Upper lobe of right lung (tissue), 1 donor: ENCODE data around the gene CHRNE. TPM values are rescaled to one million over a fixed set of nuclear protein-coding genes. Genes with fewer than 3 reads are reported as not detected.
A peak's percentile ranks its signal among the peaks of the same experiment; 100 is the strongest.

Experiments used
- ATAC-seq: fragments of 200-7000 bp; cut with Tn5 transposase; one replicate; pipeline ENCODE4 v1.9.1; 2020; ENCODE audit warnings: mild to moderate bottlenecking, moderate library complexity
- DNase-seq: peaks from one replicate; pipeline ENCODE4 v3.0.0-alpha.2; 2020
- H3K27ac ChIP-seq: fragments of 200-600 bp; one replicate; pipeline ENCODE4 v1.8.0; 2022
- H3K27me3 ChIP-seq: fragments of 200-600 bp; one replicate; pipeline ENCODE4 v1.8.0; 2022; ENCODE audit warnings: mild to moderate bottlenecking
- H3K36me3 ChIP-seq: fragments of 200-600 bp; one replicate; pipeline ENCODE4 v1.8.0; 2022
- H3K4me1 ChIP-seq: fragments of 200-600 bp; one replicate; pipeline ENCODE4 v1.8.0; 2022
- H3K4me3 ChIP-seq: fragments of 200-600 bp; one replicate; pipeline ENCODE4 v1.8.0; 2022; ENCODE audit warnings: mild to moderate bottlenecking
- H3K9me3 ChIP-seq: fragments of 200-600 bp; one replicate; pipeline ENCODE4 v1.8.0; 2022
- intact Hi-C: fragments of 100-400 bp; cut with DNase I; formaldehyde crosslinking; loops from one replicate; pipeline ENCODE4 v1.11.0; 2022
- total RNA-seq: library from RNA; stranded (reverse); fragmentation: NEBNext Ultra II Directional; extraction: Animal tissue kit (Norgen Biotek cat#: 25700); gene quantifications from one replicate; pipeline ENCODE4 v1.2.1, GENCODE V29; 2021
- TF ChIP-seq, protein P1 (sequence below): fragments of 200-600 bp; IDR thresholded peaks from one replicate; pipeline ENCODE4 v1.8.0; 2022; ENCODE audit warnings: antibody characterized with exemption
- donor health status: DM: no; HTN: yes; CAD: no; lungs with severe emphysema.

CHRNE gene
- total RNA-seq, 1 donor from 2014 or later = 0.98 TPM

DNA sequence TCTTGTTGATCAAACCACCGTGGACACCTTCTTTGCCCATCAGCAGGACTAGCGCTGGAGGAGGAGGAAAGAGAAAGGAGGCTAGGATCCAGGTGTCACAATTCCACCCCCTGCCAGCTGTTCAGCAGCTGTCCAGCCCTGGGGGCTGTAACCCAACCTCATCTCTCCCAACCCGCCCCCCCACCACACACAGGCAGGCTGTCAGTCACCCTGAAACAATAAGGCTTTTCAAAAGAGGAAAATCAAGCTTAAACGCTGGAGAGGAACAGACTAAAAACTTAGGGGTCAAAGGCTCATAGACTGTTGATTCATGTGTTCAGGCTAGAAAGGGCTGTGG, 43.0 kb upstream of the CHRNE start:
- TF ChIP-seq, protein P1, sequence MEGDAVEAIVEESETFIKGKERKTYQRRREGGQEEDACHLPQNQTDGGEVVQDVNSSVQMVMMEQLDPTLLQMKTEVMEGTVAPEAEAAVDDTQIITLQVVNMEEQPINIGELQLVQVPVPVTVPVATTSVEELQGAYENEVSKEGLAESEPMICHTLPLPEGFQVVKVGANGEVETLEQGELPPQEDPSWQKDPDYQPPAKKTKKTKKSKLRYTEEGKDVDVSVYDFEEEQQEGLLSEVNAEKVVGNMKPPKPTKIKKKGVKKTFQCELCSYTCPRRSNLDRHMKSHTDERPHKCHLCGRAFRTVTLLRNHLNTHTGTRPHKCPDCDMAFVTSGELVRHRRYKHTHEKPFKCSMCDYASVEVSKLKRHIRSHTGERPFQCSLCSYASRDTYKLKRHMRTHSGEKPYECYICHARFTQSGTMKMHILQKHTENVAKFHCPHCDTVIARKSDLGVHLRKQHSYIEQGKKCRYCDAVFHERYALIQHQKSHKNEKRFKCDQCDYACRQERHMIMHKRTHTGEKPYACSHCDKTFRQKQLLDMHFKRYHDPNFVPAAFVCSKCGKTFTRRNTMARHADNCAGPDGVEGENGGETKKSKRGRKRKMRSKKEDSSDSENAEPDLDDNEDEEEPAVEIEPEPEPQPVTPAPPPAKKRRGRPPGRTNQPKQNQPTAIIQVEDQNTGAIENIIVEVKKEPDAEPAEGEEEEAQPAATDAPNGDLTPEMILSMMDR = no peak
- H3K4me3 ChIP-seq = peak overlapping the region; percentile 99
- H3K4me1 ChIP-seq = peaks cover 66% of the 10 kb centered on the region
- intact Hi-C loops = no loop called here
- ATAC-seq = no peak
- H3K27me3 ChIP-seq = no peaks in the 10 kb centered on the region
- H3K36me3 ChIP-seq = peaks cover 49% of the 10 kb centered on the region
- peak overlapping the region; percentile 97 for H3K27ac ChIP-seq
- no peak for DNase-seq
- H3K9me3 ChIP-seq = no peaks in the 10 kb centered on the region

DNA sequence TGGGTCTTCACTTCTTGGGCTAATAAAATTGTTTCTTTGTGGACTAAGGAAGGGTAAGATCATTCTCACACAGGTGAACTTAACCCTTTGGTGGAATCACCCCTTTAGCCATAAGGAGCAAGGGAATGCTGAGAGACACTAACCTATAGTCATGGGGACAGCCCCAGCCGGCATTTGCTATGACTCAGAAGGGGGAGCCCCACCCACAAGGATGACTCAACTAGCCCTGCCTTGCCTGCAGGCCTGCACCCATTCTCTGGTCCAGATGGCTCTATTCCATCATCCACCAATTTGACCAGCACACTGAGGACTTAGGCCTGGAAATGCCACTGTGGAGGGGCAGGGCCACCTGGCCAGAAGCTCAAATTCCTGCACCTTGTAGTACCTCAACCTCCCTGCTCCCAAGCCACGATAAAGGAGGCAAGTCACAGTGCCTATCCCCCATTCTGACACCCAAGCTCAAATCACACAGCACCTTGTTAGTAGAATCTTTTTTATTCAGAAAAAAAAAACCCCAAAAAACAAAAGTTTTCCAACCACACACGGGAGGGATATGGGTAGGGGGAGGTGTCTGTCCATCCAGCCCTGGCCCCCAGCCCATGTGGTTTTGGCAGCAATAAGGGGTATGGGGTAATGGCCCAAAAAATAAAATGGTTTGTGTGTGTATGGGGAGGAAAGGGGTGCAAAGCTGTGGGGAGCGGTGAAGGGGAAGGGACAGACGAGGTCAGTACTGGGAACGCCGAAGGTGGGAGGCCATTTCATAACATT, 42.5 kb upstream of the CHRNE start:
- peaks cover 63% of the 10 kb centered on the region for H3K4me1 ChIP-seq
- TF ChIP-seq, protein P1 = no peak
- peak overlapping the region; percentile 97 for H3K27ac ChIP-seq
- DNase-seq = peak; percentile 75
- H3K27me3 ChIP-seq = no peaks in the 10 kb centered on the region
- ATAC-seq = peak; percentile 5
- H3K9me3 ChIP-seq = no peaks in the 10 kb centered on the region
- intact Hi-C loops = no loop called here
- peaks cover 49% of the 10 kb centered on the region for H3K36me3 ChIP-seq
- H3K4me3 ChIP-seq = peak overlapping the region; percentile 99

DNA sequence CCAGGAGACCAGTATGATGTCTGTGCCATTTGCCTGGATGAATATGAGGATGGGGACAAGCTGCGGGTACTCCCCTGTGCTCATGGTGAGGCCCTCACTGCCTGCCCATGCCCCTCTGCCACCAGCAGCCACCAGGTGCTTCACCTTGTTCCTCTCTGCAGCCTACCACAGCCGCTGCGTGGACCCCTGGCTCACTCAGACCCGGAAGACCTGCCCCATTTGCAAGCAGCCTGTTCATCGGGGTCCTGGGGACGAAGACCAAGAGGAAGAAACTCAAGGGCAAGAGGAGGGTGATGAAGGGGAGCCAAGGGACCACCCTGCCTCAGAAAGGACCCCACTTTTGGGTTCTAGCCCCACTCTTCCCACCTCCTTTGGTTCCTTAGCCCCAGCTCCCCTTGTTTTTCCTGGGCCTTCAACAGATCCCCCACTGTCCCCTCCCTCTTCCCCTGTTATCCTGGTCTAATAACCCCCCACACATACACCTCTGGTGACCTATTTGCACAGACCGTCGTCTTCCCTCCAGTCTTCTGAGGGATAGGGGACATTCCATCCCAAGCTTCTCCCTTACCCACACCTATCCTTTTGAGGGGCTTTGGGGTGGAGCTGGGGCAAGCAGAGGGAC, 41.8 kb upstream of the CHRNE start:
- Histone ChIP-seq H3K9me3 (no peaks in the 10 kb centered on the region), H3K27ac (peak overlapping the region; percentile 97), H3K36me3 (peaks cover 49% of the 10 kb centered on the region), H3K27me3 (no peaks in the 10 kb centered on the region), H3K4me3 (peak overlapping the region; percentile 25), H3K4me1 (peaks cover 60% of the 10 kb centered on the region)
- DNase-seq (no peak), ATAC-seq (no peak)
- TF ChIP-seq, protein P1 = no peak
- intact Hi-C loops = no loop called here

DNA sequence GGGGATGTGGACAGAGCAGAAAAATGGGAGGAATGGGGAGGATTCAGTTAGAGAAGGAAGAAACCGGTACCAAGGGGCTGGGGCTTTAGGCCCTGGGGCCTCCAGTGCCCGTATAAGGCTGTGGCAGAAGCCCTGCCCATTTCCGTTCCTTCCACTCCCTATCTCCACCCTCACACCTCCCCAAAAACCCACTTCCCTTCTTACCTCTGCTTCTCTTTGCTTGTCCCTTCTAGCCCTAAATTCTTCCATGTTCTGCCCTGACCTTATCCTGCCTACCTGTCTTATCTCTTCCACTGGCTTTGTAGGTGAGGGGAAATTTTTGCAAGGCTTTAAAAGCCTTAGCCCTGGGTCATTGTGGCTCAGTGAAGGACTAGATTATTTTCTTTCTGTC, 41.3 kb upstream of the CHRNE start:
- Histone ChIP-seq H3K27ac (peak overlapping the region; percentile 97), H3K36me3 (peaks cover 49% of the 10 kb centered on the region), H3K4me3 (peak overlapping the region; percentile 25), H3K9me3 (no peaks in the 10 kb centered on the region), H3K27me3 (no peaks in the 10 kb centered on the region), H3K4me1 (peaks cover 60% of the 10 kb centered on the region)
- TF ChIP-seq, protein P1 = no peak
- intact Hi-C loops = no loop called here
- DNase-seq (no peak), ATAC-seq (no peak)

DNA sequence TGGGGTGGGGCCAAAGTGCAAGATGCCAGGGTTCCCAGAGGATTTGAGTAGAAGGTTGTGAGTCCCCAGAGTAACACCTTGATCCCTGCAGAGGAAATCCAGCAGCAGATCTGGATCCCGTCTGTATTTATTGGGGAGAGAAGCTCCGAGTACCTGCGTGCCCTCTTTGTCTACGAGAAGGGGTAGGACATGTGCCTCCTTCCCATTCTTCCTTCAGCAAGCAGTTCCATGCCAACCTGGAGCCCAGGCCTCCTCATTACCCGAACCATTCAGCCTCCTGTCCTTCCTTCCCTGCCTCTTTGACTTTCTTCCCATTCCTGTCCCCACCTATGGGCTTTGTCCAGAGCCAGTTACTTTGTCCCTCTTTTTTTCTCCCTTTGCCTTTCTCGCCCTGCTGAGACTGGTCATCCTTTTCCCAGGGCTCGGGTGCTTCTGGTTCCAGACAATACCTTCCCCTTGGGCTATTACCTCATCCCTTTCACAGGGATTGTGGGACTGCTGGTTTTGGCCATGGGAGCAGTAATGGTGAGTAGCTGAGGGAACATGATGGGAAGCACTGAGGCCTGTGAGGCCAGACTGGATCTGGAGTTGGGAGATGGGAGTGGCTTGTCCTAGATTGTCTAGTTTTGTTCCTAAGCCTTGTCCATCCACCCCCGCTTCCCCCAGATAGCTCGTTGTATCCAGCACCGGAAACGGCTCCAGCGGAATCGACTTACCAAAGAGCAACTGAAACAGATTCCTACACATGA, 40.0 kb upstream of the CHRNE start:
- H3K4me1 ChIP-seq = peaks cover 70% of the 10 kb centered on the region

More for the DNA sequence above, 40.0 kb upstream of the CHRNE start:
- DNase-seq = no peak
- no peak for ATAC-seq
- intact Hi-C loops = no loop called here
- TF ChIP-seq, protein P1 = no peak
- H3K4me3 ChIP-seq = no peak overlapping the region
- H3K9me3 ChIP-seq = no peaks in the 10 kb centered on the region
- H3K27ac ChIP-seq = no peak overlapping the region
- peaks cover 53% of the 10 kb centered on the region for H3K36me3 ChIP-seq
- H3K27me3 ChIP-seq = no peaks in the 10 kb centered on the region
